HG02870 (cell line): ENCODE data around the gene TPCN2.

ENCODE experiments used
- ATAC-seq: cut with Tn5 transposase; IDR thresholded peaks from one replicate; pipeline ENCODE4 v1.9.1; 2021; ENCODE audit warnings: mild to moderate bottlenecking, moderate library complexity; ENCODE audit not compliant: unreplicated experiment

The TPCN2 gene

GRCh38 chr11:69010361-69010891, 38.3 kb upstream of the TPCN2 start:
- no peak for ATAC-seq

GRCh38 chr11:69010964-69011623, 37.6 kb upstream of the TPCN2 start:
- no peak for ATAC-seq

GRCh38 chr11:69011624-69012091, 37.1 kb upstream of the TPCN2 start:
- ATAC-seq = no peak

GRCh38 chr11:69012092-69013008, 36.4 kb upstream of the TPCN2 start:
- ATAC-seq = no peak

GRCh38 chr11:69013009-69013951, 35.5 kb upstream of the TPCN2 start, which contains the start of gene MRGPRF:
TSS of gene MRGPRF (minus strand) at chr11:69013246. CDS start at chr11:69009901, 3,345 bp downstream.
- no peak for ATAC-seq

- ATAC-seq = no peak
Observed at GRCh38 chr11:69014084-69014851, 34.5 kb upstream of the TPCN2 start.

- ATAC-seq = no peak
Observed at GRCh38 chr11:69014898-69015549, 33.7 kb upstream of the TPCN2 start.

GRCh38 chr11:69017951-69018350, 30.8 kb upstream of the TPCN2 start:
- no peak for ATAC-seq

GRCh38 chr11:69018924-69019323, 29.8 kb upstream of the TPCN2 start:
- ATAC-seq = no peak

GRCh38 chr11:69022260-69022659, 26.5 kb upstream of the TPCN2 start:
- ATAC-seq = no peak

GRCh38 chr11:69024509-69024908, 24.2 kb upstream of the TPCN2 start:
- no peak for ATAC-seq

GRCh38 chr11:69027704-69028372, 20.9 kb upstream of the TPCN2 start:
- no peak for ATAC-seq

GRCh38 chr11:69030301-69030700, 18.4 kb upstream of the TPCN2 start:
- ATAC-seq = no peak

GRCh38 chr11:69032833-69033232, 15.9 kb upstream of the TPCN2 start:
- no peak for ATAC-seq

- ATAC-seq = no peak
Observed at GRCh38 chr11:69033431-69033830, 15.3 kb upstream of the TPCN2 start.

GRCh38 chr11:69034123-69034867, 14.4 kb upstream of the TPCN2 start:
- ATAC-seq = no peak

GRCh38 chr11:69035150-69035945, 13.4 kb upstream of the TPCN2 start:
- ATAC-seq = no peak
